HepG2 (cell line): ENCODE results near the gene C3orf52. TPM values are rescaled to one million over a fixed set of nuclear protein-coding genes. Genes with fewer than 3 reads are reported as not detected.

ENCODE experiments used
- ATAC-seq: fragments of 200-7000 bp; cut with Tn5 transposase; 3 replicates; pipeline ENCODE4 v1.9.1; 2020; ENCODE audit warnings: mild to moderate bottlenecking, moderate library complexity
- BruUV-seq: library from RNA; stranded (reverse); fragments of 400-500 nt; replicated peaks from 2 replicates; lab custom pipeline; 2021; lab: Mats Ljungman, UMichigan
- CTCF ChIA-PET: fragments of 300-600 bp; formaldehyde crosslinking; extraction: SDS; loops from one replicate; lab custom pipeline; 2021; ENCODE audit warnings: low total read pairs, inconsistent platforms, low intra/inter-chr PET ratio; lab: Yijun Ruan, JAX
- POLR2A ChIA-PET: fragments of 350-600 bp; sonication (Branson Sonifier 250); formaldehyde crosslinking; loops from one replicate; lab custom pipeline; 2020; ENCODE audit warnings: antibody characterized with exemption, inconsistent platforms; lab: Yijun Ruan, JAX
- DNase-seq: peaks from one replicate; pipeline ENCODE4 v3.0.0-alpha.2; 2015; ENCODE audit warnings: low spot score
- FAIRE-seq: peaks from 3 replicates; lab custom pipeline; 2011; peaks lifted over from hg19 to GRCh38; lab: Jason Lieb, UNC
- H2AFZ ChIP-seq: one replicate; pipeline ENCODE4 v1.6.1; 2011; ENCODE audit warnings: low read length, inconsistent platforms
- H3K27ac ChIP-seq: fragments of 300-600 bp; 3 replicates; pipeline ENCODE4 v1.8.0; 2011; ENCODE audit warnings: mixed run types, mild to moderate bottlenecking, mixed read lengths, low read length, inconsistent platforms; ENCODE audit not compliant: insufficient read depth; ENCODE audit errors: extremely low read length
- H3K27me3 ChIP-seq, 2 experiments: fragments of 200-600 bp in 1 of 2; 2 replicates in 1 of 2; 3 replicates in 1 of 2; pipeline versions ENCODE4 v1.6.0 to v1.8.0; 2011; ENCODE audit warnings: low read length in 2 of 2, mild to moderate bottlenecking in 2 of 2, moderate library complexity in 2 of 2, inconsistent platforms in 1 of 2; ENCODE audit not compliant: insufficient read depth in 2 of 2, control insufficient read depth in 1 of 2
- H3K36me3 ChIP-seq, 2 experiments: fragments of 200-600 bp in 1 of 2; replicated peaks in 1 of 2; 2 replicates in 1 of 2; 3 replicates in 1 of 2; pipeline versions ENCODE4 v1.5.1 to v1.8.0; 2011; ENCODE audit warnings: low read length in 2 of 2, inconsistent platforms in 1 of 2; ENCODE audit not compliant: insufficient read depth in 2 of 2, control insufficient read depth in 1 of 2
- H3K4me1 ChIP-seq: 2 replicates; pipeline ENCODE4 v1.5.1; 2012; ENCODE audit warnings: low read length, inconsistent platforms; ENCODE audit not compliant: insufficient read depth
- H3K4me2 ChIP-seq: 2 replicates; pipeline ENCODE4 v1.6.0; 2011; ENCODE audit warnings: low read depth, low read length, inconsistent platforms
- H3K4me3 ChIP-seq, 3 experiments: fragments of 200-600 bp in 1 of 3; sonication (generic), shearing (Covaris generic) in 1 of 3; replicated peaks in 1 of 3; 2 replicates each; pipeline ENCODE4 v1.5.1; 2011 to 2016; ENCODE audit warnings: low read length in 3 of 3, inconsistent platforms in 2 of 3, low read depth in 2 of 3, mild to moderate bottlenecking in 2 of 3, control low read depth in 1 of 3, mixed read lengths in 1 of 3; ENCODE audit not compliant: insufficient read depth in 1 of 3
- H3K79me2 ChIP-seq: one replicate; pipeline ENCODE4 v1.6.1; 2011; ENCODE audit warnings: low read length, inconsistent platforms; ENCODE audit not compliant: insufficient read depth
- H3K9ac ChIP-seq: 2 replicates; pipeline ENCODE4 v1.6.0; 2011; ENCODE audit warnings: mild to moderate bottlenecking, low read depth, low read length, inconsistent platforms; ENCODE audit not compliant: insufficient read depth
- H3K9me3 ChIP-seq: 2 replicates; pipeline ENCODE4 v1.5.1; 2012; ENCODE audit warnings: mild to moderate bottlenecking, low read length
- H4K20me1 ChIP-seq: 2 replicates; pipeline ENCODE4 v1.6.0; 2011; ENCODE audit warnings: inconsistent platforms, mild to moderate bottlenecking, low read length, moderate library complexity; ENCODE audit not compliant: insufficient read depth
- AGO2 ChIP-seq: fragments of 200-400 bp; formaldehyde crosslinking; optimal IDR thresholded peaks from 2 replicates; pipeline ENCODE3; 2017; ENCODE audit warnings: mild to moderate bottlenecking, low read depth, low read length, moderate library complexity
- CCDC6 ChIP-seq: sonication (generic); formaldehyde crosslinking; IDR thresholded peaks from 2 replicates; pipeline ENCODE4 v1.8.1; 2022; ENCODE audit warnings: mild to moderate bottlenecking, missing genetic modification reagents, moderate library complexity
- CENPBD1 ChIP-seq: sonication (generic); formaldehyde crosslinking; IDR thresholded peaks from 2 replicates; pipeline ENCODE4 v1.8.0; 2022; ENCODE audit warnings: missing genetic modification reagents, low read depth, mild to moderate bottlenecking, borderline replicate concordance
- CHD2 ChIP-seq: IDR thresholded peaks from 2 replicates; pipeline ENCODE4 v1.6.1; 2011; ENCODE audit warnings: low read depth, low read length, improper control_type of control experiment
- CREBL2 ChIP-seq: sonication (generic); formaldehyde crosslinking; IDR thresholded peaks from 2 replicates; pipeline ENCODE4 v1.8.1; 2023; ENCODE audit warnings: missing genetic modification reagents, mild to moderate bottlenecking, borderline replicate concordance
- NFKBIZ ChIP-seq: IDR thresholded peaks from 2 replicates; pipeline ENCODE4 v1.6.1; 2018; ENCODE audit warnings: missing genetic modification reagents, missing compliant biosample characterization
- NFYC ChIP-seq: IDR thresholded peaks from 2 replicates; pipeline ENCODE4 v1.6.1; 2016; ENCODE audit warnings: missing genetic modification reagents, missing compliant biosample characterization
- PHF21A ChIP-seq: sonication (generic); formaldehyde crosslinking; IDR thresholded peaks from 2 replicates; pipeline ENCODE4 v1.5.0; 2020; ENCODE audit warnings: mild to moderate bottlenecking, missing genetic modification reagents
- ZBTB38 ChIP-seq: sonication (generic); formaldehyde crosslinking; IDR thresholded peaks from 2 replicates; pipeline ENCODE4 v1.5.1; 2020; ENCODE audit warnings: mild to moderate bottlenecking, missing genetic modification reagents
- ZFYVE20 ChIP-seq: sonication (generic); formaldehyde crosslinking; IDR thresholded peaks from 2 replicates; pipeline ENCODE4 v1.8.0; 2023; ENCODE audit warnings: low read depth, mild to moderate bottlenecking, moderate library complexity, missing genetic modification reagents, borderline replicate concordance
- ZNF160 ChIP-seq: sonication (generic); formaldehyde crosslinking; IDR thresholded peaks from 2 replicates; pipeline ENCODE4 v1.8.0; 2022; ENCODE audit warnings: mild to moderate bottlenecking, inconsistent platforms, missing genetic modification reagents
- ZNF317 ChIP-seq: sonication (generic); formaldehyde crosslinking; IDR thresholded peaks from 2 replicates; pipeline ENCODE4 v1.5.0; 2020; ENCODE audit warnings: mild to moderate bottlenecking, missing genetic modification reagents
- ZNF510 ChIP-seq: sonication (generic); formaldehyde crosslinking; IDR thresholded peaks from 2 replicates; pipeline ENCODE4 v1.4.0; 2020; ENCODE audit warnings: low read depth, mild to moderate bottlenecking, missing genetic modification reagents
- ZNF639 ChIP-seq: conservative IDR thresholded peaks from 2 replicates; pipeline ENCODE4 v1.6.1; 2018; ENCODE audit warnings: missing genetic modification reagents
- ZNF747 ChIP-seq: sonication (generic); formaldehyde crosslinking; IDR thresholded peaks from 2 replicates; pipeline ENCODE4 v1.8.1; 2023; ENCODE audit warnings: missing genetic modification reagents, mild to moderate bottlenecking, borderline replicate concordance
- ZNF790 ChIP-seq: sonication (generic); formaldehyde crosslinking; IDR thresholded peaks from 2 replicates; pipeline ENCODE4 v1.8.0; 2022; ENCODE audit warnings: missing genetic modification reagents, mild to moderate bottlenecking, borderline replicate concordance
- ZSCAN30 ChIP-seq: sonication (generic); formaldehyde crosslinking; IDR thresholded peaks from 2 replicates; pipeline ENCODE4 v1.5.0; 2020; ENCODE audit warnings: mild to moderate bottlenecking, missing genetic modification reagents
- WGBS: methylation state at CpG from one replicate; pipeline ENCODE4 v1.1.6; 2017; ENCODE audit warnings: low lambda C conversion rate; 5-methylcytosine and 5-hydroxymethylcytosine counted together
- in situ Hi-C: cut with HindIII; loops from 2 replicates; pipeline ENCODE4 v1.10.0; 2017; ENCODE audit warnings: low pct_unique_long_range_greater_than_20kb; ENCODE audit not compliant: extremely low pct_ligation_motif_present
- intact Hi-C: fragments of 100-400 bp; cut with micrococcal nuclease; formaldehyde crosslinking; loops from one replicate; pipeline ENCODE4 v1.10.0; 2022; ENCODE audit not compliant: unreplicated experiment
- polyA plus RNA-seq, 8 experiments: library from polyadenylated mRNA; depleted of rRNA in 3 of 8; stranded (reverse) in 7 of 8; unstranded in 1 of 8; fragments of >200 nt; fragmentation: Illumina TruSeq in 4 of 8; extraction: Trizol in 4 of 8; gene quantifications; 2 replicates each; pipeline versions ENCODE4 v1.2.1 to v1.2.3, GENCODE V29; 2011 to 2016; ENCODE audit warnings: low read depth in 4 of 8, missing spikeins in 1 of 8, mixed read lengths in 1 of 8; ENCODE audit not compliant: insufficient read depth in 1 of 8
- total RNA-seq, 5 experiments: library from RNA; depleted of rRNA; stranded (reverse); fragments of >200 nt; fragmentation: Illumina TruSeq; extraction: Trizol; gene quantifications; 2 replicates each; pipeline ENCODE4 v1.2.3, GENCODE V29; 2016; ENCODE audit warnings: low read depth in 1 of 5

Gene C3orf52
- total and polyA plus RNA-seq, 2 of the 13 experiments (the other 11 are each of a cell fraction or from before 2014, with no cell fraction given): 0.79 to 1.2 TPM

- Histone ChIP-seq H3K27ac (no peak overlapping the region), H3K4me2 (no peak overlapping the region), H3K36me3 (no peaks in the 10 kb centered on the region), H3K4me3 (no peak overlapping the region), H3K9ac (no peak overlapping the region), H3K9me3 (no peaks in the 10 kb centered on the region), H3K4me1 (peaks cover 8% of the 10 kb centered on the region), H3K27me3 (no peaks in the 10 kb centered on the region), H3K79me2 (no peaks in the 10 kb centered on the region), H4K20me1 (no peaks in the 10 kb centered on the region), H2AFZ (no peak overlapping the region)
- ChIA-PET POLR2A (no interaction called here), CTCF (no interaction called here)
- no peak for TF ChIP-seq ZNF317 (CRISPR knock-in tag)
- no peak for TF ChIP-seq ZNF790
- TF ChIP-seq ZNF510 (CRISPR knock-in tag): no peak
- no peak for TF ChIP-seq AGO2
- no peak for TF ChIP-seq ZNF160
- TF ChIP-seq ZFYVE20 (CRISPR knock-in tag): no peak
- TF ChIP-seq PHF21A (CRISPR knock-in tag): no peak
- no peak for TF ChIP-seq NFYC (CRISPR knock-in tag)
- no peak for TF ChIP-seq CENPBD1
- no peak for TF ChIP-seq ZNF639 (CRISPR knock-in tag)
- no peak for TF ChIP-seq CHD2
- no peak for TF ChIP-seq NFKBIZ (CRISPR knock-in tag)
- no peak for TF ChIP-seq ZBTB38 (CRISPR knock-in tag)
- TF ChIP-seq CREBL2 (CRISPR knock-in tag): no peak
- TF ChIP-seq ZNF747 (CRISPR knock-in tag): no peak
- no peak for TF ChIP-seq ZSCAN30
- TF ChIP-seq CCDC6: no peak
- BruUV-seq: no TSS peak
- FAIRE-seq: no peak
- intact Hi-C loops (no loop called here), in situ Hi-C loops (no loop called here)
- no peak for DNase-seq
- WGBS: 5% methylated on average over 2 of the region's 2 CpGs
- ATAC-seq: no peak
These were observed 9.5 kb downstream of the C3orf52 start for GRCh38 chr3:112095731-112096130.
